Endothelial cell of umbilical vein (primary cell): Measurements from ENCODE around the gene RPRD2. TPM values are rescaled to one million over a fixed set of nuclear protein-coding genes. Genes with fewer than 3 reads are reported as not detected.

Source experiments
- BruUV-seq: library from RNA; stranded (reverse); fragments of 400-500 nt; replicated peaks from 2 replicates; lab custom pipeline; 2021; lab: Mats Ljungman, UMichigan
- CTCF ChIA-PET: fragments of 300-600, 350-600 bp; sonication (Branson Sonifier 250); formaldehyde crosslinking; loops from one replicate; lab custom pipeline; 2021; ENCODE audit warnings: antibody characterized with exemption, inconsistent platforms; lab: Charles Lee
- POLR2A ChIA-PET: fragments of 300-600, 350-600 bp; sonication (Branson Sonifier 250); formaldehyde crosslinking; loops from one replicate; lab custom pipeline; 2021; ENCODE audit warnings: antibody characterized with exemption, inconsistent platforms; lab: Charles Lee
- DNase-seq: peaks from one replicate; pipeline ENCODE4 v3.0.0-alpha.2; 2011; ENCODE audit warnings: low read depth, low spot score
- FAIRE-seq: peaks from 2 replicates; lab custom pipeline; 2011; peaks lifted over from hg19 to GRCh38; lab: Jason Lieb, UNC
- H2AFZ ChIP-seq: 2 replicates; pipeline ENCODE4 v1.6.0; 2012; ENCODE audit warnings: low read depth, low read length, control low read depth, inconsistent platforms
- H3K27ac ChIP-seq: 2 replicates; pipeline ENCODE4 v1.5.1; 2011; ENCODE audit warnings: low read depth, mild to moderate bottlenecking, control low read depth, low read length, moderate library complexity; ENCODE audit not compliant: insufficient read depth
- H3K27me3 ChIP-seq, 2 experiments: 2 replicates each; pipeline versions ENCODE4 v1.6.0 to v1.6.1; 2011; ENCODE audit warnings: low read length in 2 of 2, mixed read lengths in 1 of 2; ENCODE audit not compliant: control insufficient read depth in 2 of 2, insufficient read depth in 2 of 2
- H3K36me3 ChIP-seq, 2 experiments: 2 replicates in 1 of 2; 3 replicates in 1 of 2; pipeline ENCODE4 v1.5.1; 2011; ENCODE audit warnings: low read length in 2 of 2, mild to moderate bottlenecking in 1 of 2, moderate library complexity in 1 of 2; ENCODE audit not compliant: control insufficient read depth in 2 of 2, insufficient read depth in 2 of 2; ENCODE audit errors: extremely low read depth in 1 of 2
- H3K4me1 ChIP-seq: 3 replicates; pipeline ENCODE4 v1.5.1; 2011; ENCODE audit warnings: mild to moderate bottlenecking, low read length; ENCODE audit not compliant: control insufficient read depth, insufficient read depth; ENCODE audit errors: extremely low read depth
- H3K4me2 ChIP-seq: 2 replicates; pipeline ENCODE4 v1.6.1; 2011; ENCODE audit warnings: low read length, control low read depth, mixed read lengths; ENCODE audit not compliant: insufficient read depth
- H3K4me3 ChIP-seq, 3 experiments: fragments of 200-600 bp in 1 of 3; sonication (generic), shearing (Covaris generic) in 1 of 3; replicated peaks in 1 of 3; 2 replicates each; pipeline ENCODE4 v1.5.1; 2011 to 2016; ENCODE audit warnings: control low read depth in 3 of 3, low read length in 3 of 3, mild to moderate bottlenecking in 2 of 3, inconsistent platforms in 1 of 3, low read depth in 1 of 3, moderate library complexity in 1 of 3; ENCODE audit not compliant: insufficient read depth in 1 of 3
- H3K79me2 ChIP-seq: 2 replicates; pipeline ENCODE4 v1.6.0; 2012; ENCODE audit warnings: low read length, inconsistent platforms; ENCODE audit not compliant: control insufficient read depth, insufficient read depth
- H3K9ac ChIP-seq: replicated peaks from 2 replicates; pipeline ENCODE3; 2011; ENCODE audit warnings: low read length, control low read depth; ENCODE audit not compliant: insufficient read depth; ENCODE audit errors: extremely low read depth
- H3K9me1 ChIP-seq: replicated peaks from 3 replicates; pipeline ENCODE4 v1.6.0; 2011; ENCODE audit warnings: mild to moderate bottlenecking, low read length; ENCODE audit not compliant: control insufficient read depth, insufficient read depth; ENCODE audit errors: extremely low read depth
- H3K9me3 ChIP-seq: replicated peaks from 2 replicates; pipeline ENCODE4 v1.5.1; 2012; ENCODE audit warnings: low read length, inconsistent platforms; ENCODE audit not compliant: control insufficient read depth, insufficient read depth
- H4K20me1 ChIP-seq: replicated peaks from 2 replicates; pipeline ENCODE3; 2011; ENCODE audit warnings: mild to moderate bottlenecking, low read length; ENCODE audit not compliant: control insufficient read depth, insufficient read depth; ENCODE audit errors: extremely low read depth
- CTCF ChIP-seq, 2 donors: IDR thresholded peaks; 1 replicate in 1 of 2; 2 replicates in 1 of 2; pipeline ENCODE4 v1.5.1; 2011; ENCODE audit warnings: low read length in 2 of 2, mild to moderate bottlenecking in 2 of 2, moderate library complexity in 2 of 2, control low read depth in 1 of 2, inconsistent platforms in 1 of 2, low read depth in 1 of 2; ENCODE audit not compliant: insufficient read depth in 1 of 2; ENCODE audit errors: extremely low read depth in 1 of 2
- EZH2 ChIP-seq: IDR thresholded peaks from 2 replicates; pipeline ENCODE4 v1.6.1; 2012; ENCODE audit warnings: borderline replicate concordance, low read depth, mild to moderate bottlenecking, moderate library complexity, low read length, inconsistent platforms; ENCODE audit not compliant: severe bottlenecking
- FOS ChIP-seq: IDR thresholded peaks from 2 replicates; pipeline ENCODE4 v1.6.1; 2011; ENCODE audit warnings: mild to moderate bottlenecking, low read length, moderate library complexity, borderline replicate concordance; ENCODE audit not compliant: insufficient read depth
- GATA2 ChIP-seq: IDR thresholded peaks from 2 replicates; pipeline ENCODE4 v1.7.0; 2011; ENCODE audit warnings: low read depth, mild to moderate bottlenecking, moderate library complexity, mixed read lengths, low read length; ENCODE audit not compliant: insufficient read length, insufficient read depth
- JUN ChIP-seq: IDR thresholded peaks from 2 replicates; pipeline ENCODE4 v1.6.1; 2011; ENCODE audit warnings: borderline replicate concordance, low read depth; ENCODE audit not compliant: insufficient read length, insufficient read depth
- MAX ChIP-seq: IDR thresholded peaks from 2 replicates; pipeline ENCODE4 v1.6.1; 2011; ENCODE audit not compliant: insufficient read depth, insufficient read length
- MYC ChIP-seq: IDR thresholded peaks from one replicate; pipeline ENCODE4 v1.6.1; 2011; ENCODE audit warnings: mild to moderate bottlenecking, low read depth, low read length
- POLR2A ChIP-seq: IDR thresholded peaks from 2 replicates; pipeline ENCODE4 v1.6.1; 2012; ENCODE audit warnings: low read depth, mild to moderate bottlenecking, control low read depth, low read length
- POLR2AphosphoS5 ChIP-seq: IDR thresholded peaks from 2 replicates; pipeline ENCODE4 v1.6.1; 2012; ENCODE audit warnings: low read depth, mild to moderate bottlenecking, control low read depth, low read length, moderate library complexity; ENCODE audit not compliant: insufficient read depth
- dilution Hi-C: fragments of 300-500 bp; cut with MboI; formaldehyde crosslinking; loops from one replicate; pipeline ENCODE4 v1.15.0; 2019; ENCODE audit warnings: low sequenced_read_pairs; ENCODE audit not compliant: extremely low pct_ligation_motif_present
- intact Hi-C: fragments of 100-400 bp; cut with micrococcal nuclease; formaldehyde crosslinking; loops from one replicate; pipeline ENCODE4 v1.10.0; 2022
- polyA plus RNA-seq, 4 experiments: library from polyadenylated mRNA; depleted of rRNA in 3 of 4; stranded (reverse) in 3 of 4; unstranded in 1 of 4; fragments of >200 nt; gene quantifications; 2 replicates each; pipeline versions ENCODE4 v1.2.1 to v1.2.3, GENCODE V29; 2011 to 2012; ENCODE audit warnings: missing spikeins in 1 of 4
- total RNA-seq: library from RNA; stranded (reverse); gene quantifications from 2 replicates; pipeline ENCODE4 v1.2.3, GENCODE V29; 2021

Gene RPRD2
- total and polyA plus RNA-seq, 2 donors (not counting 3 experiments of a cell fraction or from before 2014, with no cell fraction given) = 12.9 to 23.9 TPM

GRCh38 chr1:150505431-150505830 is 141.5 kb downstream of the RPRD2 start:
- no peak overlapping the region for H3K9ac ChIP-seq
- CTCF ChIA-PET = no interaction called here
- H3K4me3 ChIP-seq = no peak overlapping the region
- no peak for FAIRE-seq
- H3K27me3 ChIP-seq = no peaks in the 10 kb centered on the region
- no peak overlapping the region for H3K27ac ChIP-seq
- TF ChIP-seq GATA2 (no peak), POLR2AphosphoS5 (no peak)
- POLR2A ChIA-PET = interaction anchor here (0.6 kb wide), 1 partner anchor 257 kb away, joined by 6 read pairs; no protein-coding TSS in a partner anchor
- no peaks in the 10 kb centered on the region for H3K9me3 ChIP-seq
- no peaks in the 10 kb centered on the region for H4K20me1 ChIP-seq
- no peak for DNase-seq
- peaks cover 10% of the 10 kb centered on the region for H3K4me1 ChIP-seq
- BruUV-seq = no TSS peak
- dilution Hi-C loops (no loop called here), intact Hi-C loops (no loop called here)
- peaks cover 0 to 12% of the 10 kb centered on the region in 2 experiments for H3K36me3 ChIP-seq
- no peaks in the 10 kb centered on the region for H3K9me1 ChIP-seq
- H2AFZ ChIP-seq = no peak overlapping the region
- no peak overlapping the region for H3K4me2 ChIP-seq
- H3K79me2 ChIP-seq = no peaks in the 10 kb centered on the region

- Histone ChIP-seq H4K20me1 (no peaks in the 10 kb centered on the region), H2AFZ (peak within 1 kb of the TSS; percentile 66), H3K36me3 (peaks cover 0 to 12% of the 10 kb centered on the region in 2 experiments), H3K27ac (peak within 1 kb of the TSS; percentile 34), H3K9me3 (no peaks in the 10 kb centered on the region), H3K9me1 (no peaks in the 10 kb centered on the region), H3K9ac (peak within 1 kb of the TSS; percentile 5), H3K4me2 (peak within 1 kb of the TSS; percentile 15), H3K27me3 (no peaks in the 10 kb centered on the region), H3K4me3 (no peak within 1 kb of the TSS), H3K4me1 (peaks cover 10% of the 10 kb centered on the region), H3K79me2 (no peaks in the 10 kb centered on the region)
- no peak for TF ChIP-seq CTCF (IDR thresholded peaks at IDR 0.05; ENCODE audit: extremely low read depth in 1 of 2, insufficient read depth in 1 of 2, low read depth in 1 of 2, low read length in 2 of 2)
- TF ChIP-seq MYC = no peak
- peak; percentile 54 for TF ChIP-seq JUN
- peak; percentile 23 for TF ChIP-seq POLR2AphosphoS5
- TF ChIP-seq MAX = no peak
- TF ChIP-seq EZH2 = no peak
- no peak for TF ChIP-seq GATA2
- no peak for TF ChIP-seq POLR2A
- TF ChIP-seq FOS = peak; percentile 86
- FAIRE-seq (peak; percentile 99), DNase-seq (peak; percentile 71)
- dilution Hi-C loops = no loop called here
- BruUV-seq = TSS peak; percentile 56
- intact Hi-C loops = loop anchor here (1.0 kb wide), 1 partner anchor 21 kb away; the partner anchor contains the start of gene TARS2
- CTCF ChIA-PET = interaction anchor here (1.0 to 3.1 kb wide), 4 partner anchors 8 to 52 kb away, joined by 3 to 20 read pairs (median 6); partner anchors contain the start of gene FALEC
- POLR2A ChIA-PET = interaction anchor here (0.6 to 1.2 kb wide), 2 partner anchors 8 to 599 kb away, joined by 4 read pairs; partner anchors contain the start of gene FALEC
Observed at GRCh38 chr1:150507912-150508864, 144.2 kb downstream of the RPRD2 start, which contains the start of gene ECM1. Gene ECM1, plus strand, starts transcription at chr1:150508109. Its CDS starts 101 bp downstream, at chr1:150508210.
